GM19023 (cell line): ENCODE results near the gene FBXO28.

Source experiments
- ATAC-seq: cut with Tn5 transposase; IDR thresholded peaks from one replicate; pipeline ENCODE4 v1.9.1; 2021; ENCODE audit warnings: mild to moderate bottlenecking, moderate library complexity; ENCODE audit not compliant: unreplicated experiment

The FBXO28 gene

DNA sequence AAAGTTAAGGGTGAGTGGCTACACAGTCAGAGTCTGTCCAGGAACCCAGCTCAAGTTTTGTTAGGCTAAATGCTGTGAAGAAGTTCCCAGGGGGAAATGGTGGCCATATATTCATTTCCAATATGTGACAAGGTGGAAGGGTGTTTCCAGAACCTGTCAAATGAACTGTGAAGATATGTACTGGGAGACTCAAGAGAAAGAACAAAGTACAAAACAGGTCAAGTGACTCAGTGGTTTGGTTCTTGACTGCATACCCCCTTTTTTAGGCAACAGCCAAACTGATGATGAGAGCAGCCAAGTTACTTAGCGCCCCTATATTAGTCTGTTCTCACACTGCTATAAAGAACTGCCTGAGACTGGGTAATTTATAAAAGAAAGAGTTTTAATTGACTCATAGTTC lies 18.6 kb upstream of the FBXO28 start:
- ATAC-seq, result no peak

- ATAC-seq, result no peak
These were observed 18.0 kb upstream of the FBXO28 start for GRCh38 chr1:224095867-224096266.

- ATAC-seq, result no peak
These were observed 17.1 kb upstream of the FBXO28 start for GRCh38 chr1:224096773-224097172.

DNA sequence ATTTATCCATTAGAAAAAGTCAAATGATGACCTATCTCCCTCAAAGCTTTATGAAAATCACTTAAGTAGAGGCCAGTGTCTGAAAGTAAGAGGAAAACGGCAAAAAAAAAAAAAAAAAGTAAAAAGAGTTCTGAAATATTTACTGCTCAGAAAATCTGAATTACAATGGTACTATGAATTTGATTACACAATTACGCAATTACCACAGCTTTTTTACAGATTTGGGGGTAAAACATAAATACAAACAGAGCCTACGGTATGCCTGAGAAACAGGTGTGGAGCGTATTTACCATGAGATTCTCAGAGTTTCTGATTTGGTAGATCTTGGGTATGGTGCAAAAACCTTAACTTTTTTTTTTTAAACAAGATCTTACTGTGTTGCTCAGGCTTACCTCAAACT lies 15.9 kb upstream of the FBXO28 start:
- ATAC-seq, result no peak

GRCh38 chr1:224106568-224107281 lies 7.2 kb upstream of the FBXO28 start:
- no peak for ATAC-seq

DNA sequence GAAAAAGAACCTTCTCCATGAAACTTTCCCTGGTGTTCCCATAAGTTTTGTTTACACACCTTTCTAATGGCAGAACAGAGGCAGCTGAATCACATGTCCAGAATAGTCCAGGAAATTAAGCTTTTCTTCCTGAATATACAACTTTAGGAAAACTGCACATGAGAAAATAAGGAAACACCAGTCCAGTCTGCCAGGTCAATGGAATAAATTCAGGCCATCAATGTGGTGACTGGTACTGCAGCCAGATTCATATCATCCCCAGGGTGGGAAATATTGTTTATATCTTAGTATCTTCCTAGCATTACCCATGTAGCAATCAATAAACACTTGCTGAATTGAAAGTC lies 6.7 kb upstream of the FBXO28 start:
- no peak for ATAC-seq

DNA sequence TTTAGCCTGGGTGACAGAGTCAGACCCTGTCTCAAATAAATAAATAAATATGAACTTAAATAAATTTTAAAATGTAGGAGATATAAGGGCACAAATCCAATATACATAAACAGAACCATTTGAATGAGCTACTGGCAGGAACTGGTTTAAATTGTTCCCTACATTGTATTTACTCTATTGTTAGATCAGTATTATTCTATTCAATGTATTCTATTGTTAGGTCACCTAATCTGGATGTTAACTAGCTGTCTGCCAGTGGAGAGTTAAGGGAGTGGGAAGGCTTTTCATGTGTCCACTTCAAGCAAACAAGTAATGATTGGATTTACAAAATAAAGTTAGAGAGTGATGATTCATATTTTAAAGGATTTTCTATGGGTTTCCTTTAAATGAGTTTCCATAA lies 4.9 kb upstream of the FBXO28 start:
- no peak for ATAC-seq

- ATAC-seq, result no peak
These were observed 3.9 kb upstream of the FBXO28 start for GRCh38 chr1:224109981-224110380.

- no peak for ATAC-seq
These were observed 906 bp upstream of the FBXO28 start for GRCh38 chr1:224113005-224113404.

GRCh38 chr1:224113545-224113917 lies 380 bp upstream of the FBXO28 start:
- ATAC-seq, result peak; percentile 8

- peak; percentile 4 for ATAC-seq
These were observed 870 bp downstream of the FBXO28 start for GRCh38 chr1:224114787-224115175.

DNA sequence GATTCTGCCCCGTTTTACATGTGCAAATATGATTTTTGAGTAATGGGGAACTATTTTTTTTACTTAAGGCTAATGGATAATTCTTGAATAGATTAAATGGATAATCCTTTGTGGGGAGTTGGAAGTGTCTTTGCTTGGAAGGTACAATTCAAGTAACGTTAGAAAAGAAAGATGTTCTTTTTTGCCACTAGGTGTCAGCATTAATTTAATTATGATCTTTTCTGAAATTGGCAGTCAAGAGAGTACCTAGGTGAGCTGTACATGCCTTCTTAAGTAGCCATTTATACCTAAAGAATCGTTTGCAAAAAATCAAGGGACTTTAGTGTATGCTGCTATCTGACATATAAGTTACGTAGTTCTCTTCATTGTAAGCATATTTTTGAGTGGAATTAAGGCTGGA lies 2.2 kb downstream of the FBXO28 start:
- no peak for ATAC-seq

- ATAC-seq, result no peak
These were observed 4.8 kb downstream of the FBXO28 start for GRCh38 chr1:224118688-224119087.

DNA sequence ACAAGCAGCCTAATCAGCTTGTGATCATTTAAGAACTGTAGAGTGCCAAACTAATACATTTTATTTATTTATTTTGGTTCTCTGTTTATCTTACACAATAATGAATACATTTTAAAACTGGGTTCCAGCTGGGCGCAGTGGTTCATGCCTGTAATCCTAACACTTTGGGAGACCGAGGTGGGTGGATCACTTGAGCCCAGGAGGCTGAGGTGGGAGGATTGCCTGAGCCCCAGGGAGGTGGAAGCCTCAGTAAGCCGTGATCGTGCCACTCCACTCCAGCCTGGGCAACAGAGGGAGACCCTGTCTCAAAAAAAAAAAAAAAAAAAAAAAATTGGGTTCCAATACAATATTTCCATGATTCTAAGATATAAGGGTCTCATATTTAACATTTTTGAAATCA lies 9.2 kb downstream of the FBXO28 start:
- no peak for ATAC-seq

- ATAC-seq, result no peak
These were observed 10.3 kb downstream of the FBXO28 start for GRCh38 chr1:224124220-224124619.

GRCh38 chr1:224127925-224128819 lies 14.3 kb downstream of the FBXO28 start:
- ATAC-seq, result no peak

- ATAC-seq, result no peak
These were observed 17.3 kb downstream of the FBXO28 start for GRCh38 chr1:224131253-224131652.

- no peak for ATAC-seq
These were observed 19.0 kb downstream of the FBXO28 start for GRCh38 chr1:224132901-224133300.

GRCh38 chr1:224133741-224134299 lies 19.9 kb downstream of the FBXO28 start:
- no peak for ATAC-seq

- no peak for ATAC-seq
These were observed 23.6 kb downstream of the FBXO28 start for GRCh38 chr1:224137518-224137917.

DNA sequence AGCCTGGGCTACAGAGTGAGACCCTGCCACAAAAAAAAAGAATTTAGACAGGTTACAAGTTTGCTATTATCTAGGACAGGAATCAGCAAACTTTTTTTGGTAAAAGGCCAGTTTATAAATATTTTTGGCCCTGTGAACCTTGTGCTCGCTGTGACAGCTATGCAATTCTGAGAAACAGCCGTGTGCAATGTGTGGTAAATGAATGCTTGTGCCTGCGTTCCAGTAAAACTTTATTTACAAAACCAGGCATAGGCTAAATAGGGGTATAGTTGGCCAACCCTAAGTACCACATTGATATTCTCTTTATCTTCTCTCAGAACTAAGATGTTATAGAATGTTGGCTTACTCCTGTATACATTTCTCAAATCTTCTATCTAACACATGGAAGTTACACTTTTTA lies 24.3 kb downstream of the FBXO28 start:
- ATAC-seq, result no peak

DNA sequence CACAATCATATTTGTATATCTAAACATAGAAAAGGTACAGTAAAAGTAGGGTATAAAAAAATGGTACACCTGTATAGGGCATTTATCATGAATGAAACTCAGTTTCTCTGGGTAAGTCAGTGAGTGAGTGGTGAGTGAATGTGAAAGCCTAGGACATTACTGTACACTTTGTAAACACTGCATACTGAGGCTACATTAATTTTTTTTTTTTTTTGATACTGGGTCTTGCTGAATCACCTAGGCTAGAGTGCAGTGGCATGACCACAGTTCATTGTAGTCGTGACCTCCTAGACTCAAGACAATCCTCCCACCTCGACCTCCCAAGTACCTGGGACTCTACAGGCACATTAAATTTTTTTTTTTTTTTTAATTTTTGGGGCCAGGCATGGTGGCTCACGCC lies 27.8 kb downstream of the FBXO28 start:
- no peak for ATAC-seq
